IPS-18c (cell line): ENCODE data around the gene UCHL5.

Experiments
- H3K4me3 ChIP-seq: 2 replicates; pipeline ENCODE4 v1.7.0; 2013; ENCODE audit warnings: low read depth, mild to moderate bottlenecking, low read length, moderate library complexity; ENCODE audit not compliant: insufficient read depth
- H3K9me3 ChIP-seq: one replicate; pipeline ENCODE4 v1.6.1; 2013; ENCODE audit warnings: mild to moderate bottlenecking, low read length, moderate library complexity; ENCODE audit not compliant: control insufficient read depth, insufficient read depth

Gene UCHL5

GRCh38 chr1:193059282-193060114 lies at the start of gene UCHL5, which contains the start of gene RO60:
Gene UCHL5, minus strand, starts transcription at chr1:193059360. Its CDS starts 100 bp downstream, at chr1:193059260.
Gene RO60, plus strand, starts transcription at chr1:193059612. Its CDS starts 9,443 bp downstream, at chr1:193069055.
- peak within 1 kb of the TSS; percentile 96 for H3K4me3 ChIP-seq
- no peaks in the 10 kb centered on the region for H3K9me3 ChIP-seq

GRCh38 chr1:193108471-193108870 lies 49.3 kb upstream of the UCHL5 start:
- Histone ChIP-seq H3K4me3 (no peak overlapping the region), H3K9me3 (no peaks in the 10 kb centered on the region)

- no peaks in the 10 kb centered on the region for H3K9me3 ChIP-seq
- H3K4me3 ChIP-seq: peak overlapping the region; percentile 79; the same call in 1 of the 2 replicates
Observed at GRCh38 chr1:193105821-193106177, 46.6 kb upstream of the UCHL5 start.

- Histone ChIP-seq H3K9me3 (no peaks in the 10 kb centered on the region), H3K4me3 (peak within 1 kb of the TSS; percentile 79)
Observed at GRCh38 chr1:193104907-193105820, 46.0 kb upstream of the UCHL5 start, which contains the start of gene GLRX2. Gene GLRX2, minus strand, starts transcription at chr1:193105414. Its CDS starts 32 bp downstream, at chr1:193105382.

GRCh38 chr1:193104502-193104906 lies 45.3 kb upstream of the UCHL5 start:
- H3K4me3 ChIP-seq: peak overlapping the region; percentile 79
- H3K9me3 ChIP-seq: no peaks in the 10 kb centered on the region

GRCh38 chr1:193103759-193104501 lies 44.8 kb upstream of the UCHL5 start:
- H3K4me3 ChIP-seq: peak overlapping the region; percentile 79
- no peaks in the 10 kb centered on the region for H3K9me3 ChIP-seq

GRCh38 chr1:193102662-193103061 lies 43.5 kb upstream of the UCHL5 start:
- H3K9me3 ChIP-seq: no peaks in the 10 kb centered on the region
- no peak overlapping the region for H3K4me3 ChIP-seq

GRCh38 chr1:193094112-193094511 lies 35.0 kb upstream of the UCHL5 start:
- no peak overlapping the region for H3K4me3 ChIP-seq
- H3K9me3 ChIP-seq: no peaks in the 10 kb centered on the region

- no peak overlapping the region for H3K4me3 ChIP-seq
- no peaks in the 10 kb centered on the region for H3K9me3 ChIP-seq
Observed at GRCh38 chr1:193090865-193091264, 31.7 kb upstream of the UCHL5 start.

- no peak overlapping the region for H3K4me3 ChIP-seq
- H3K9me3 ChIP-seq: no peaks in the 10 kb centered on the region
Observed at GRCh38 chr1:193087893-193088292, 28.7 kb upstream of the UCHL5 start.

GRCh38 chr1:193086342-193086741 lies 27.2 kb upstream of the UCHL5 start:
- no peak overlapping the region for H3K4me3 ChIP-seq
- H3K9me3 ChIP-seq: no peaks in the 10 kb centered on the region

GRCh38 chr1:193085263-193085662 lies 26.1 kb upstream of the UCHL5 start:
- H3K4me3 ChIP-seq: no peak overlapping the region

GRCh38 chr1:193083365-193084088 lies 24.4 kb upstream of the UCHL5 start:
- H3K4me3 ChIP-seq: no peak overlapping the region
- H3K9me3 ChIP-seq: no peaks in the 10 kb centered on the region

More at GRCh38 chr1:193085263-193085662, 26.1 kb upstream of the UCHL5 start:
- no peaks in the 10 kb centered on the region for H3K9me3 ChIP-seq

- no peak overlapping the region for H3K4me3 ChIP-seq
- no peaks in the 10 kb centered on the region for H3K9me3 ChIP-seq
Observed at GRCh38 chr1:193079187-193079586, 20.0 kb upstream of the UCHL5 start.

- Histone ChIP-seq H3K4me3 (no peak overlapping the region), H3K9me3 (no peaks in the 10 kb centered on the region)
Observed at GRCh38 chr1:193077991-193078390, 18.8 kb upstream of the UCHL5 start.

- no peak overlapping the region for H3K4me3 ChIP-seq
- H3K9me3 ChIP-seq: no peaks in the 10 kb centered on the region
Observed at GRCh38 chr1:193070942-193071341, 11.8 kb upstream of the UCHL5 start.

GRCh38 chr1:193070386-193070753 lies 11.2 kb upstream of the UCHL5 start:
- Histone ChIP-seq H3K9me3 (no peaks in the 10 kb centered on the region), H3K4me3 (no peak overlapping the region)
